ENCODE data around the gene TNNI3K.

TNNI3K gene

GRCh38 chr1:74286414-74286813, 51.2 kb downstream of the TNNI3K start:
- DNase-seq (ENCODE audit: low read depth) = no peak

DNA sequence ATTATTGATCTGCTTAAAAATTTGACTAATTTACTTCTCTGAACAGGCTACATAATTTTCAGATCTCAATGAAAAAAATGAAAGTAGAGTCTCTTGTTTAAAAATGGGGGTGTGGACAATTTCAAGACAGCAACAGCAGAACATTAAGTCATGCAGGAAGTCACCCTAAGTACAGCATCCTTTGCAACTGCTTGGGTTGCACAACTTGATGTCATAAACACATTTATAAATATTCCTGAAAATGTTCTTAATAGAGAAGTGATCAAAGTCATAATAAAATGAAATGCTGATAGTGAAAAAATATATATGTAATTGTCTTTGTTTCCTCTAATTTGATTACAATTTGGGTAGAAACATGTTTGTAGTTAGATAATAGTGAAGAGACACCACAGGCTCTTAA, 79.3 kb downstream of the TNNI3K start:
- DNase-seq (ENCODE audit: low read depth) = no peak

GRCh38 chr1:74316302-74316701, 81.1 kb downstream of the TNNI3K start:
- no peak for DNase-seq (ENCODE audit: low read depth)

GRCh38 chr1:74317663-74318062, 82.5 kb downstream of the TNNI3K start:
- no peak for DNase-seq (ENCODE audit: low read depth)

DNA sequence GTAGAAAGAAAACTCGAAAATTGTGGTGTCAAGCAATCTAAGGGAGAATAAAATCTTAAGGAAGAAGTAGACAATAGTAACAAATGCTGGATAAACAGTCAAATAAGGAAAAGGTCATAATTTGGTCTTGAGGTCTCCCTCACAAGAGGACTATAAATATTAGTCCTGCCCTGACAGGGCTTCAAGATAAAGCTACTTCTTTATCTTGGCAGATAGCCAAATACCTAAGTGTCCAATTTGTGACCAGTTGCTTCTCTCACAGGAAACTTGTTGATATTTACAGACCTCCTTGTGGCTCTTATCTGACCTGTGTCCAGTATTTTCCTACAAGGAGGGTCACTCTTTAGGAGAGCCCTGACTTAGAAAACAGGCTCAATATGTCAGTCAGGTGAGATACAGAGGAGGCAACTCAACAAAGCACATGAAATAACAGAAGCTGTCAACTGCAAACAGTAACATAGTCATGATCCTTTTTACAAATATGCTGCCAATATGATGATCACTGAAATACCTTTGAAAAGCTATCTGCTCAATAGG, 88.8 kb downstream of the TNNI3K start:
- no peak for DNase-seq (ENCODE audit: low read depth)

GRCh38 chr1:74324684-74325448, 89.7 kb downstream of the TNNI3K start:
- no peak for DNase-seq (ENCODE audit: low read depth)

DNA sequence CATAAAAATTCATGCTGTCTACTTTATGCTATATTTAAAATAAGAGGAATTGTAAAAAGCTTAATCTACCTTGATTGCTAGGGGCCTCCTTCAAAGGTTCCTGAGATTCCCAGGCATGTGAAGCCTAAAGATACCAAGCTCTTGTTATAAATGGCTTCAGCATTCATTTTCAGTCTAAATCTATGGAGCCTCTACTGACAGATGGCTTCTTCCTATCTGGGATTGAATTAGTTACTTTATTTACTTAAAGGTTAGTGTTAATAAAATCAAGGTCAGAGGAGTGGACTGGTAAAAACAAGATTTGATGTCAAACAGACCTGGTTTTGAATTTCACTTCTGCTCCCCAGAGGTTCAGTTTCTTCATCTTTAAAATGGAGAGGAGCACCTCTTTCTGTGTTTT, 93.7 kb downstream of the TNNI3K start:
- DNase-seq (ENCODE audit: low read depth) = no peak

GRCh38 chr1:74333244-74333643, 98.1 kb downstream of the TNNI3K start:
- DNase-seq (ENCODE audit: low read depth) = no peak

DNA sequence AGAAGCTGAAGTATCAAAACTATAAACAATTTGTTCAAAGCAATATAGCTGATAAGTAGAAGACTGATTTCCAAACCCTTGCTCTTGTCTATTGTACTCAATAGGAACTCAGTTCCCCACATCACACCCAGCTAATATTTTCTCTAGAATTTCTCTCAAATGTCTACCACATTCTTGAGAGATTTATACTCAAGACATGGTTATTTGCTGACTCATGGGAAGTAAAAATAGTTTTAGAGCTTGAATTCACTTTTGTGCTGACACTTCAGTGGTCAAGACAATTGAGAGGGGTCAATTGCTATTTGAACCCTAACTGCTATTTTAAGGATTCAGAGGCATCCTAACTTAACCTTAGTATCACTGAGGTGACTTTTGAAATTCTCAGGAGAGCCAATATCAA, 99.0 kb downstream of the TNNI3K start:
- no peak for DNase-seq (ENCODE audit: low read depth)

GRCh38 chr1:74340656-74341055, 105.5 kb downstream of the TNNI3K start:
- DNase-seq (ENCODE audit: low read depth) = no peak

DNA sequence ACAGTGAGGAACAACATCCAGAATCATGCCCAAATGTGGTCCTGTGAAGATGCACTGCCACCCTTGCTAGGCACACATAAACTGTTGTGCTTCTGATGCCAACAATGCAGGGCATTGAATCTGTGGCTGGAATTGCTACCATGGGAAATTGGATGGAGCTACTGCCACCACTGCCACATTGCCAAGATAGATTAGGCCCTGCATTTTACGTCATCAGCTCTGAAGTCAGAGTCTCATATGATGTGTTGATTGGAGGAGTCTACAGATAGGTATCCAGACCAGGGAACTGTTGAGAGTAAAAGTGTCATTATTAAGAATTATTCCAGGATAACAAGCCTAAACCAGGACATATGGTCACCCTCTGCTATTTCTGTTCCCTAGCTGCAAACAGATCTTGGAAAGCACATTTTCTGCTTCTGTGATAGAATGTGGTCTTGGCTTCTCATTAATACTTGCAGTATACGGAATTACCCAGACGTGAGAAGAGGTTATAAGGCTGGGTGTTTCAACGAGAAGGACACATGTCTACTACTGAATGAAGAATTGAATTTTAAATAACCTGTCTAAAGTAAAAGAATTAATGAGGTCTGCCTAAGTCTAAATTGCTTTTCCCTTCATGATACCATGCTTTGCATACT, 106.6 kb downstream of the TNNI3K start:
- DNase-seq (ENCODE audit: low read depth) = no peak

- no peak for DNase-seq (ENCODE audit: low read depth)
Measured at GRCh38 chr1:74343216-74343615, 108.0 kb downstream of the TNNI3K start.

DNA sequence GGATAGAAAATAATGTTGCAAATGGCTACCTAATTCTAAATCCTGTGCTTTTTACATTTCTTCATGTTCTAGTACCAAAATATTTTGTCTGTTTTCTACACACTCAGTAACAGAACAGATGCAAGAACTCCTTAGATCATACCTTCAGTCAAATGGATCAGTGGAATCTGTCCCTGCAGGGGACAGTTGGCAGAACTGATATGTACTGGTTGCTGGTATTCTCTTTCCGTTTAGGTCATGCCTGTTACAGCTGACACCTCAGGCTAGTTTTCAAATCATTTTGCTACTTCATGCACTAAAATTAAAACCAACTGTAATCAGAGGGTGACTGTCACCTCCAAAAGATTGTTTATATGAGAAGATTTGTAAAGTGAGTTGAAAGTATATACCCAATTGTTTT, 109.2 kb downstream of the TNNI3K start:
- no peak for DNase-seq (ENCODE audit: low read depth)

DNA sequence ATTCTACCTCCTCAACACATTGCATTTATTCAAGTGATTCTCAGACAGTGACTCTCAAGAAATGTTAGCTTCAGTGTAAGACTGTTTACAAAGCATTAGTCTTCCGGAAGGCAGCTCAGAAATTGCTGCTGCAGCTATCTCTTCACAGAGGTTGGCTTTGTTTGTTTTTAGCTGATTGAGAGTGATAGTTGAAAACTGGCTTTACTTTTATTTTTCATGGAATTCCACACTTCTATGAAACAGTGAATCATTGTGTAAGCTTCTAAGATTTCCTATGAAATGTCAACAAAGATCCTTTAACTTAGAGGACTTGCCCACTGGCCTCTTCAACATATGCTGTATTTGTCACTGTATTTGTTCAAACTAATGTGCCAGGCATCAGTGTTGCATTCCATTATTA, 121.3 kb downstream of the TNNI3K start:
- DNase-seq (ENCODE audit: low read depth) = no peak

DNA sequence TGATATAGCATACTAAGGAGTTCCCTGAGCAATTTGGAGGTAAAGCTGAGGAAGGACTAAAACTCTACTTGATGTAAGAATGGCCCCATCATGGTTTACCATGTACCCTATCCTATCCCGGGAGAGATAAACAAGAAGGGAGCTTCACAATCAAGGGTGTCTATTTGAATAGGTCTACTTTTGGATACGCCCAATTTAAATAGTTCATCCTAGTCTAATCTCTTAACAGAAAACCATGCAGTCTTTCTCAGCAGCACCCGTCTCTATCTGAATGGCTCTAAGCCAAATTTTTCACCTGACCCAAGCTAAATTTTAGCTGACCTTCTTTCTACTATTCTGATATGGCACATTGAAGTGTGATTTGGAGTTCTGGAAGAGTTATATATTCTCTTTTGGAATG, 122.0 kb downstream of the TNNI3K start:
- DNase-seq (ENCODE audit: low read depth) = no peak

DNA sequence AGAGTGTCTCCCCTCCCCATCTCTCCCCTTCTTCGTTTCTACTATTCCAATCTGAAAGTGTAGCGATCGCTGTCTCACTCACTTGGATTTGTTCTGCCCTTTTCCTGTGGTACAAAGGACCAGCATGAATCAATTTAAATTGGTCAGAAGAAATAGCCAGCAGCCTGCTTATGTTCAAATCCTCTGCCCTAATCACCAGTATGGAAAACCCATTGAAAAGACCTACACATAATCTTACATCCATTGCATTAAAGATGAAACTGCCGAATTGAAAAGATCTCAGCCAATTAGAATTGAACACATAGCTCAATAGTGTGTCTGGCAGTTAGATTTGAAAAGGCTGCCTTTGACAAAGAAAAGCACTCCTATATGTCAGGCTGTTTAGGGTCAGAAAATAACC, 122.6 kb downstream of the TNNI3K start:
- DNase-seq (ENCODE audit: low read depth) = no peak

GRCh38 chr1:74362691-74363090, 127.5 kb downstream of the TNNI3K start:
- no peak for DNase-seq (ENCODE audit: low read depth)

GRCh38 chr1:74363220-74363619, 128.0 kb downstream of the TNNI3K start:
- DNase-seq (ENCODE audit: low read depth) = no peak

- DNase-seq (ENCODE audit: low read depth) = no peak
Measured at GRCh38 chr1:74367175-74367813, 132.1 kb downstream of the TNNI3K start.

- DNase-seq (ENCODE audit: low read depth) = no peak
Measured at GRCh38 chr1:74368335-74368734, 133.1 kb downstream of the TNNI3K start.

DNA sequence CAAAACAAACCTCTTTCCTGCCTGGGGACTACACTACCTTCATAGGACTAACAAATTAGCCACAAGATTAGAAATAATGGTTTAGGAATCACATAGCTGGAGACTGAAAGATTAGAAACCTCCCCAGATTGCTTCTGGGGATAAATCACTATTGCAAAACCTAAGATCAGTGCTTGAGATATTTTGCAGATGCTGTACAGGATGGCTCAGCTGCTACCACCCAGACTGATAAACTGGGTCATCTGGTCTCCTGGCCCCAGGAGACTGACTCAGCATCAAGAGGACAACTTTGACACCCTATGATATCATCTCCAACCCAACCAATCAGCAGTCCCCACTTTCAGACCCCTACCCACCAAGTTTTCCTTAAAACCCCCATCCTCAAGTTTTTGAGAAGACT, 140.2 kb downstream of the TNNI3K start:
- DNase-seq (ENCODE audit: low read depth) = no peak

GRCh38 chr1:74380252-74380651, 145.1 kb downstream of the TNNI3K start:
- no peak for DNase-seq (ENCODE audit: low read depth)

DNA sequence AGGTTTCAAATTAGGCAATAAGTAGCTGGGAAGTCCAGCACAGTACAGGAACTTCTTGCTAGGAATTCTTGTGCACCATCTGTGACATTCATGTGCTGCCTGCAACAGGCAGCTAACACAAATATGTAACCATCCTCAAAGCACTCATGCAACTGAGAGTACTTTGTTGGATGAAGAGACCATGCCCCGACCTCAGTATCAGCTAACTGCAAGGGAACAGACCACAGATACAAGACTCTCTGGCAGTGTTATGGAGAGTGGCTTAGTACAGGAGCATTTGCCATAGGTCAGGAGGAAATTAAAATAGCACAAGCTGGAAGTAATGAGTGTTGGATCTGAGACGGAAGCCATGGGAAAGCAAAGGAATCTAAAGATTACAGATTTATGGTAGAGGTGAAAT, 153.7 kb downstream of the TNNI3K start:
- no peak for DNase-seq (ENCODE audit: low read depth)

Data from stromal cell of bone marrow (primary cell).